PC-9 (cell line): ENCODE data around the gene AEBP1.

ENCODE experiments used
- CTCF ChIP-seq: fragments of 200-600 bp; sonication (generic); conservative IDR thresholded peaks from 2 replicates; pipeline ENCODE4 v1.6.1; 2017; ENCODE audit warnings: mixed run types, antibody characterized with exemption, mild to moderate bottlenecking, moderate library complexity
- EZH2 ChIP-seq: fragments of 200-600 bp; sonication (generic); IDR thresholded peaks from 2 replicates; pipeline ENCODE4 v1.8.0; 2017; ENCODE audit warnings: antibody characterized with exemption, low read depth

DNA sequence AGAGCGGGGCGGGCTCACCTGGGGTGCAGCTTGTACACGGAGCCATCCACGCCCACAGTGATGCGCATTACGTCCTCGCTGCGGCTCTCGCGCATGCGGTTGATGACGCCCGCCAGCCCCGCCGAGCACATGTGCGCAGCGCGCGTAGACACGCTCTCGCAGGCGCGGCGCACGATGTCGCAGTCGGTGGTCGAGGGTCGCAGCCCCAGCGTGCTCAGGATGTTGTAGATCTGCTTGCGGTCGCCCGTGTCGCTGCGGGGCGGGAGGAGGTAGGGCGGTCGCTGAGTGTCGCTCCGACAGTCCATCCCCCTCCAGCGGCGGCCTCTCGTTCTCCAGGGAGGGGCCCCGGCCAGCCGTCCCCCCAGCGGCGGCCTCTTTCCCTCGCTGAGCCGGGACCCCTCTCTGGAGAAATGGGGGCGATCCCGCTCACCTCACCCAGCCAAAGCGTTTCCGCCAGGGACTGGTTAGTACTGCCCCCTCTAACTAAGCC lies 41.4 kb downstream of the AEBP1 start:
- TF ChIP-seq CTCF (no peak), EZH2 (no peak)
